Osteoblast (primary cell): ENCODE data around the gene RPL21. TPM values are rescaled to one million over a fixed set of nuclear protein-coding genes. Genes with fewer than 3 reads are reported as not detected.

Source experiments
- DNase-seq: peaks from one replicate; pipeline ENCODE4 v3.0.0; 2011; ENCODE audit warnings: low spot score, mixed read lengths; ENCODE audit not compliant: insufficient read length; ENCODE audit errors: missing footprints
- H2AFZ ChIP-seq: 2 replicates; pipeline ENCODE4 v1.6.0; 2011; ENCODE audit warnings: mild to moderate bottlenecking, low read length
- H3K27ac ChIP-seq: 2 replicates; pipeline ENCODE4 v1.5.1; 2011; ENCODE audit warnings: mild to moderate bottlenecking, low read depth, low read length, moderate library complexity
- H3K27me3 ChIP-seq: 2 replicates; pipeline ENCODE4 v1.6.0; 2012; ENCODE audit warnings: mild to moderate bottlenecking, control low read depth, inconsistent platforms, low read length, moderate library complexity; ENCODE audit not compliant: insufficient read depth
- H3K36me3 ChIP-seq: 2 replicates; pipeline ENCODE4 v1.5.1; 2011; ENCODE audit warnings: mild to moderate bottlenecking, low read length, control low read depth, moderate library complexity; ENCODE audit not compliant: insufficient read depth
- H3K4me1 ChIP-seq: 2 replicates; pipeline ENCODE4 v1.5.1; 2011; ENCODE audit warnings: mild to moderate bottlenecking, low read length, control low read depth, moderate library complexity; ENCODE audit not compliant: insufficient read depth
- H3K4me2 ChIP-seq: 2 replicates; pipeline ENCODE4 v1.6.0; 2011; ENCODE audit warnings: mild to moderate bottlenecking, low read length; ENCODE audit not compliant: insufficient read depth
- H3K4me3 ChIP-seq: fragments of 200-600 bp; sonication (generic); 3 replicates; pipeline ENCODE4 v1.5.1; 2012; ENCODE audit warnings: mild to moderate bottlenecking, low read length, inconsistent platforms; ENCODE audit not compliant: insufficient read depth
- H3K79me2 ChIP-seq: 2 replicates; pipeline ENCODE4 v1.6.0; 2012; ENCODE audit warnings: mild to moderate bottlenecking, low read length, control low read depth, inconsistent platforms; ENCODE audit not compliant: insufficient read depth
- H3K9me3 ChIP-seq: 2 replicates; pipeline ENCODE4 v1.5.1; 2011; ENCODE audit warnings: low read depth, low read length, control low read depth
- H4K20me1 ChIP-seq: 2 replicates; pipeline ENCODE4 v1.6.0; 2012; ENCODE audit warnings: mild to moderate bottlenecking, low read length, control low read depth; ENCODE audit not compliant: insufficient read depth
- CTCF ChIP-seq: IDR thresholded peaks from 2 replicates; pipeline ENCODE4 v1.5.1; 2011; ENCODE audit warnings: mild to moderate bottlenecking, low read depth, low read length, moderate library complexity; ENCODE audit errors: extremely low read depth
- total RNA-seq: library from RNA; depleted of rRNA; stranded (reverse); fragments of >200 nt; gene quantifications from 2 replicates; pipeline ENCODE4 v1.2.3, GENCODE V29; 2012

RPL21 gene
- total RNA-seq, 1 donor: 544 TPM

- TF ChIP-seq CTCF: no peak
- no peak overlapping the region for H3K27ac ChIP-seq
- H3K9me3 ChIP-seq: no peaks in the 10 kb centered on the region
- H4K20me1 ChIP-seq: no peaks in the 10 kb centered on the region
- H3K4me3 ChIP-seq: peak overlapping the region; percentile 22
- no peaks in the 10 kb centered on the region for H3K79me2 ChIP-seq
- H3K36me3 ChIP-seq: no peaks in the 10 kb centered on the region
- H2AFZ ChIP-seq: no peak overlapping the region
- peaks cover 36% of the 10 kb centered on the region for H3K4me1 ChIP-seq
- DNase-seq: peak; percentile 92
- peaks cover 5% of the 10 kb centered on the region for H3K27me3 ChIP-seq
- H3K4me2 ChIP-seq: peak overlapping the region; percentile 91
Observed at GRCh38 chr13:27273658-27274425, 22.5 kb downstream of the RPL21 start.

DNA sequence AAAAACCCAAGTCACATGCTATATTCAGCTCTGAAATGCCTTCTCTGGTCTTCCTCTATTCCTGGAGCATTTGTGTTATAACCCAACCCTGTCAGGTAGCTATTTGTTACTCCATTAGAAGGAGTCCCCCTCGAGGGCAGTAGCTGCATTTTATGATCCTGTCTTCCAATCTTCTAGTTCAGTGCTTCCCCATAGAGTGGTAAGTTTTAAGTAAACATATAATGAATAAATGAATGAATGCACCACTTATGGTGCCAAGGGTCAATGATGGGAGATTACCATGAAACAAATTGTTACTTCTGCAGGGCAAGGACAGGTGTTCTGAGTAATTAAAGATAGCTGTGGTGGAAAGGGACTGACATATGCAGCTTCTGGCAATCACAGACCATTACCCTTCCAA is 23.3 kb downstream of the RPL21 start:
- no peak overlapping the region for H3K4me2 ChIP-seq
- TF ChIP-seq CTCF: no peak
- no peak overlapping the region for H2AFZ ChIP-seq
- H3K27me3 ChIP-seq: peaks cover 5% of the 10 kb centered on the region
- no peaks in the 10 kb centered on the region for H4K20me1 ChIP-seq
- H3K79me2 ChIP-seq: no peaks in the 10 kb centered on the region
- no peaks in the 10 kb centered on the region for H3K9me3 ChIP-seq
- H3K4me1 ChIP-seq: peaks cover 36% of the 10 kb centered on the region
- H3K27ac ChIP-seq: no peak overlapping the region
- DNase-seq: no peak
- H3K36me3 ChIP-seq: no peaks in the 10 kb centered on the region
- H3K4me3 ChIP-seq: no peak overlapping the region

DNA sequence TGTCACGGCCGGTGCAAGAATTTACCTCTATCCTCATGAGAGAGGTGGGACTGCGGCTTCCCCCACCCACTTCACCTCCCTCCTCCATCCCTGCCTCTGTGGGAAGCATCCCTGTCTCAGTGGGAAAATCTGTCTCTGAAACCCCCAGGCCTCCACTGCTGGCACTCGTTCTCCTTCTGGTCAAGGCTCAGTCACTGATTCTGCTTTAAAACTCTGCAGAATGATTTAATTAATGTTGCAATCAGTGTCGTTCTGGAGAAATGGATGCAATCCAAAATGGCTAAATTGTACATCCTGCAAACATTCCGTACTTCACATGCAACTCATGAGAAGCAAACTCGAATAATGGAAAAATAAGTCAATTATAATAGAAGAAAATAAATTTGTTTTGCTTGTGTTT is 24.8 kb downstream of the RPL21 start:
- Histone ChIP-seq H4K20me1 (no peaks in the 10 kb centered on the region), H3K27me3 (peaks cover 5% of the 10 kb centered on the region), H3K27ac (no peak overlapping the region), H3K4me1 (peaks cover 33% of the 10 kb centered on the region), H3K4me2 (no peak overlapping the region), H3K79me2 (no peaks in the 10 kb centered on the region), H3K36me3 (no peaks in the 10 kb centered on the region), H2AFZ (no peak overlapping the region), H3K9me3 (no peaks in the 10 kb centered on the region), H3K4me3 (no peak overlapping the region)
- DNase-seq: no peak
- TF ChIP-seq CTCF: no peak

GRCh38 chr13:27279506-27279905 is 28.1 kb downstream of the RPL21 start:
- no peaks in the 10 kb centered on the region for H4K20me1 ChIP-seq
- H3K4me1 ChIP-seq: peaks cover under 1% of the 10 kb centered on the region
- no peak overlapping the region for H2AFZ ChIP-seq

More at GRCh38 chr13:27279506-27279905, 28.1 kb downstream of the RPL21 start:
- DNase-seq: no peak
- Histone ChIP-seq H3K9me3 (no peaks in the 10 kb centered on the region), H3K4me2 (no peak overlapping the region), H3K4me3 (no peak overlapping the region), H3K27ac (no peak overlapping the region), H3K36me3 (no peaks in the 10 kb centered on the region), H3K79me2 (no peaks in the 10 kb centered on the region), H3K27me3 (peaks cover 5% of the 10 kb centered on the region)
- no peak for TF ChIP-seq CTCF
